ENCODE results near the gene TSPOAP1. TPM values are rescaled to one million over a fixed set of nuclear protein-coding genes. Genes with fewer than 3 reads are reported as not detected.

Gene TSPOAP1
- total RNA-seq, 2 experiments from 2014 or later = 70.6 to 77.7 TPM

DNA sequence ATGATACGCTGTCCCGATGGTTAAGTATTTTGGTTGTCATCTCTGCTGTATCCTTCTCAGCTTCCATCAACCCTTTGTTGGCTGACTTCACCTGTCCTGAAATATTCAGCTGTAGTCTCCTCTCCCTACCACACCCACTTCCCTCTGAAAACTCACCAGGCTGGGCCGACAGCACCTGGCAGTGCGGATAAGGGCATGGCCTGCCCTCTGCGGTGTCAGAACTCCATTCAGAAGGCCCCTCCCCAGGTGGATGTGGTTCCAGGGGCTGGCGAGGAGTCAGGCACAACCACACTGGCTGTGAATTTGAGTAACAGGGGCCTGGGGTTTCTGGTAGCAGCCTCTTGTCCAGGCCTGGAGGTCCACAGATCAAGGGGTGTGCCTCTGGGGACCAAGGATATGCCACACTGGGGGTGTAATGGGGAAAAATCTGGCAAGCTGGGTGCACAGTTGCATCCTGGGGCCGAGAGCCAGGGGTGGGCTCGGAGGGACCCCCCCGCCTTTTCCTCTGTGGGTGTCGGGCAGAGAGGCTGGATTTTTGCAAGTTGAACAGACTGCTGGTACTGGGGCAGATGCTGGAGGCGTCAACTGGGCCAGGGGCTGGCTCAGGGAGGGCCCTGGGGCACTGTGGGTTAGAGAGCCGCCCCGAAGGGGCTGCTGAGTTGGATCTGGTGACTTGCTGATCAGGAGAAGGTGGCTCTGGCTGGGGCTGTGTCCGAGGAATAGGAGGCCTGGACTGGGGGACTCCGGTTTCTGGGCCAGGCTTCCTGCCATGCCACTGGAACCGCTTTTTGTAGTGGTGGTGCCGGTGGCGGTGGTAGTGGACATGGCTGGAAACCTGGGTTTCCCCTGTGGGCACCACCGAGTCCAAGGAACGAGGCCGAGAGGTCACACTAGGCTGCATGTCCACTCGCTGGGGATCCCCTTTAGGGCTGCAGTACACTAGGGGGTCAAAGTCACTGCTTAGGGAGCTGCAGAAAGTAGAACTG is 29.0 kb upstream of the TSPOAP1 start:
- Mint-ChIP-seq H3K27ac (no peak overlapping the region), H3K4me1 (peaks cover 14% of the 10 kb centered on the region), H3K9me3 (no peaks in the 10 kb centered on the region), H3K36me3 (peaks cover 6% of the 10 kb centered on the region), H3K27me3 (no peaks in the 10 kb centered on the region), H3K4me3 (no peak overlapping the region)
- DNase-seq (no peak), ATAC-seq (ENCODE audit: low read depth) (no peak)
- POLR2A ChIA-PET = interaction anchor here (8.9 to 10.0 kb wide), 2 partner anchors 20 to 33 kb away, joined by 198 to 490 read pairs; partner anchors contain the start of gene TSPOAP1

DNA sequence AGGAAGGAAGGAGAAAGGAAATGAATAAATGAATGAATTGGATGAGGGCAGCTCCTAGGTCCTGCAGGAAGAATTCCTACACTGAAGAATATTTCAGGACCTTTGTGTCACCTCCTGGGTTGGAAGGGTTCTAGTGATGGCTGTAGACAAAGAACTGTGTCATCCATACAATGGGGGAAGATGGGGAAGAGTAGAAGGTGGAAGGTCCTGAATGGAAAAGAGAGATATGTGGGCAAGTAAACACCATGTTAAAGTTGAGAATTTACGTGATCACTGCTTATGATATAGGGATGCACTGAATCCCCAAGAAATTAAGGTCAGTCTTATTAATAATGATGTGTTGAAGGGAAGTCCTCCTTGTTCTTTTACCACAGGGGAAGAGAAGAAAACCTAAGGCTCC is 27.6 kb upstream of the TSPOAP1 start:
- POLR2A ChIA-PET = interaction anchor here (8.9 to 10.0 kb wide), 2 partner anchors 19 to 31 kb away, joined by 198 to 490 read pairs; partner anchors contain the start of gene TSPOAP1
- ATAC-seq (ENCODE audit: low read depth) (no peak), DNase-seq (no peak)
- Mint-ChIP-seq H3K36me3 (peaks cover 13% of the 10 kb centered on the region), H3K9me3 (no peaks in the 10 kb centered on the region), H3K27me3 (no peaks in the 10 kb centered on the region), H3K4me3 (no peak overlapping the region), H3K4me1 (peaks cover 20% of the 10 kb centered on the region), H3K27ac (no peak overlapping the region)

GRCh38 chr17:58354541-58355216 is 26.1 kb upstream of the TSPOAP1 start:
- Mint-ChIP-seq H3K4me3 (no peak overlapping the region), H3K27ac (peak overlapping the region; percentile 76), H3K36me3 (peaks cover 14% of the 10 kb centered on the region), H3K27me3 (no peaks in the 10 kb centered on the region), H3K9me3 (no peaks in the 10 kb centered on the region), H3K4me1 (peaks cover 26% of the 10 kb centered on the region)
- ATAC-seq (ENCODE audit: low read depth) (no peak), DNase-seq (no peak)
- POLR2A ChIA-PET = interaction anchor here (0.6 to 10.0 kb wide), 6 partner anchors 9 to 63 kb away, joined by 4 to 490 read pairs (median 6); partner anchors contain the start of genes RNF43 and TSPOAP1

DNA sequence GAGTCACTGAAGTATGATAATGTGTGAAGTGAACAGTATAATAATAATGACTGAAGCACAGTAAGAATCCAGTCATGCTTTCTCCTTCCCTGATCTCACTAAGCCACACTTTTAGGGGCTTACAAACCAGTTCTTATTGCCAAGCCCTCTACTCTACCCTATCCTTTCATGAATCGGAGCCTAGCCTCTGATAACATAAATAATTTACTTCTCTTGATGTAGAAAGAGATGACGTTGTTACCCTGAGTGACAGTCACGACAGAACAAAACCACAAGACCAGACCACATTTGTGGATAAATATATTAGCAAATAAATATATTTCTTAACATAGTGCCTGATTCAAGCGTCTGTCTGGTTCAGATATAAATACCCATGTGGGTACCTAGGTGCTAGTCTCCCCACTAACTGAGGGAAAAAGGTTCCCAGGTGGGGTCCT is 24.8 kb upstream of the TSPOAP1 start:
- no peaks in the 10 kb centered on the region for H3K27me3 Mint-ChIP-seq
- DNase-seq (no peak), ATAC-seq (ENCODE audit: low read depth) (no peak)
- H3K27ac Mint-ChIP-seq = peak overlapping the region; percentile 86
- POLR2A ChIA-PET = interaction anchor here (1.0 to 10.0 kb wide), 11 partner anchors 10 to 675 kb away, joined by 3 to 490 read pairs (median 10); partner anchors contain the start of genes RNF43 and TSPOAP1
- H3K9me3 Mint-ChIP-seq = no peaks in the 10 kb centered on the region
- H3K4me1 Mint-ChIP-seq = peaks cover 37% of the 10 kb centered on the region
- H3K36me3 Mint-ChIP-seq = peaks cover 27% of the 10 kb centered on the region
- peak overlapping the region; percentile 100 for H3K4me3 Mint-ChIP-seq

- no peaks in the 10 kb centered on the region for H3K27me3 Mint-ChIP-seq
- ATAC-seq (ENCODE audit: low read depth) (no peak), DNase-seq (no peak)
- H3K4me3 Mint-ChIP-seq = peak overlapping the region; percentile 100
- peak overlapping the region; percentile 86 for H3K27ac Mint-ChIP-seq
- peaks cover 42% of the 10 kb centered on the region for H3K4me1 Mint-ChIP-seq
- peaks cover 31% of the 10 kb centered on the region for H3K36me3 Mint-ChIP-seq
- no peaks in the 10 kb centered on the region for H3K9me3 Mint-ChIP-seq
- POLR2A ChIA-PET = interaction anchor here (0.5 to 10.0 kb wide), 19 partner anchors 9 to 977 kb away, joined by 3 to 490 read pairs (median 6); partner anchors contain the start of genes RNF43, SRSF1 and TSPOAP1
Observed at GRCh38 chr17:58352596-58353388, 24.2 kb upstream of the TSPOAP1 start.

- peak; percentile 92 for DNase-seq
- peak; percentile 94 for ATAC-seq (ENCODE audit: low read depth)
- Mint-ChIP-seq H3K27ac (peak within 1 kb of the TSS; percentile 99), H3K36me3 (peaks cover 37% of the 10 kb centered on the region), H3K27me3 (no peaks in the 10 kb centered on the region), H3K9me3 (no peaks in the 10 kb centered on the region), H3K4me3 (peak within 1 kb of the TSS; percentile 100), H3K4me1 (peaks cover 49% of the 10 kb centered on the region)
- POLR2A ChIA-PET = interaction anchor here (0.5 to 10.0 kb wide), 25 partner anchors 10 to 978 kb away, joined by 3 to 490 read pairs (median 4); partner anchors contain the start of genes DYNLL2, RNF43, SRSF1 and TSPOAP1
Observed at GRCh38 chr17:58351831-58352595, 23.4 kb upstream of the TSPOAP1 start, which contains the start of gene SUPT4H1. Gene SUPT4H1 (minus strand): TSS chr17:58352201. CDS start chr17:58352135, 66 bp downstream.

- Mint-ChIP-seq H3K4me1 (peaks cover 56% of the 10 kb centered on the region), H3K27me3 (no peaks in the 10 kb centered on the region), H3K36me3 (peaks cover 41% of the 10 kb centered on the region), H3K4me3 (peak overlapping the region; percentile 100), H3K9me3 (no peaks in the 10 kb centered on the region), H3K27ac (peak overlapping the region; percentile 99)
- ATAC-seq (ENCODE audit: low read depth) (no peak), DNase-seq (no peak)
- POLR2A ChIA-PET = interaction anchor here (0.6 to 10.0 kb wide), 13 partner anchors 14 to 741 kb away, joined by 3 to 490 read pairs (median 6); partner anchors contain the start of genes DYNLL2, RNF43 and TSPOAP1
Observed at GRCh38 chr17:58351182-58351581, 22.6 kb upstream of the TSPOAP1 start.

- POLR2A ChIA-PET = interaction anchor here (18.3 kb wide), 1 partner anchor 22 kb away, joined by 2283 read pairs; the partner anchor contains the start of gene TSPOAP1
- no peak for ATAC-seq (ENCODE audit: low read depth)
- H3K27ac Mint-ChIP-seq = no peak overlapping the region
- peaks cover 52% of the 10 kb centered on the region for H3K36me3 Mint-ChIP-seq
- H3K4me3 Mint-ChIP-seq = no peak overlapping the region
- H3K4me1 Mint-ChIP-seq = peaks cover 76% of the 10 kb centered on the region
- no peaks in the 10 kb centered on the region for H3K9me3 Mint-ChIP-seq
- H3K27me3 Mint-ChIP-seq = no peaks in the 10 kb centered on the region
- no peak for DNase-seq
Observed at GRCh38 chr17:58348038-58348437, 19.4 kb upstream of the TSPOAP1 start.

DNA sequence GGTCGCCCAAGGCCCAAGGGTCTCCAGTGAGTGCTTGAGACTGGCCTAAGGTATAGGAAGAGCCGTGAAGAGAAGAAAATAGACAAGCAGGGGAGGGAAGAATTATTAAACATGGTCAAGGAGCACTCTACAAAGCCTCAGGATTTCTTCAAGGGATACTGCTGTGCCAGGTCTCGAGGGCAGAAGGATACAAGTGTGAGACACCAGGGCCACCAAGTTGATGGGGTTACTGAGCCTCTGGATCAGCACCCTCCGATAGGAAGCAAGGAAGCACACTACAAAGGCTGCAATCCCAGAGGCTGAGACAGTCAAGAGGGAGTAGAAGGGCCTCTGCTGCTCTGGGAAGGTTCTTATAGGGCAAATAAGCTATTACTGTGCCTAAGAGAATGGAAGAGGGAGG is 16.9 kb upstream of the TSPOAP1 start:
- H3K27ac Mint-ChIP-seq = peak overlapping the region; percentile 97
- H3K36me3 Mint-ChIP-seq = peaks cover 64% of the 10 kb centered on the region
- POLR2A ChIA-PET = interaction anchor here (1.6 to 18.3 kb wide), 6 partner anchors 8 to 72 kb away, joined by 4 to 2283 read pairs (median 16); partner anchors contain the start of genes RNF43, SUPT4H1 and TSPOAP1
- peak overlapping the region; percentile 93 for H3K4me3 Mint-ChIP-seq
- H3K4me1 Mint-ChIP-seq = peaks cover 72% of the 10 kb centered on the region
- DNase-seq (no peak), ATAC-seq (ENCODE audit: low read depth) (no peak)
- no peaks in the 10 kb centered on the region for H3K27me3 Mint-ChIP-seq
- H3K9me3 Mint-ChIP-seq = no peaks in the 10 kb centered on the region

GRCh38 chr17:58344791-58345157 is 16.2 kb upstream of the TSPOAP1 start:
- Mint-ChIP-seq H3K4me3 (peak overlapping the region; percentile 93), H3K9me3 (no peaks in the 10 kb centered on the region), H3K4me1 (peaks cover 76% of the 10 kb centered on the region), H3K27ac (peak overlapping the region; percentile 97), H3K36me3 (peaks cover 69% of the 10 kb centered on the region), H3K27me3 (no peaks in the 10 kb centered on the region)
- POLR2A ChIA-PET = interaction anchor here (0.6 to 18.3 kb wide), 15 partner anchors 8 to 350 kb away, joined by 3 to 2283 read pairs (median 4); partner anchors contain the start of genes MKS1, RNF43, SUPT4H1 and TSPOAP1
- ATAC-seq (ENCODE audit: low read depth) (peak; percentile 75), DNase-seq (peak; percentile 63)

- Mint-ChIP-seq H3K4me1 (peaks cover 71% of the 10 kb centered on the region), H3K9me3 (no peaks in the 10 kb centered on the region), H3K27me3 (no peaks in the 10 kb centered on the region), H3K27ac (peak overlapping the region; percentile 97), H3K36me3 (peaks cover 68% of the 10 kb centered on the region), H3K4me3 (peak overlapping the region; percentile 93)
- peak; percentile 78 for DNase-seq
- POLR2A ChIA-PET = interaction anchor here (0.6 to 18.3 kb wide), 15 partner anchors 9 to 350 kb away, joined by 3 to 2283 read pairs (median 4); partner anchors contain the start of genes MKS1, RNF43, SUPT4H1 and TSPOAP1
- ATAC-seq (ENCODE audit: low read depth) = peak; percentile 76
Observed at GRCh38 chr17:58344047-58344790, 15.6 kb upstream of the TSPOAP1 start.
